SK-N-SH (cell line): ENCODE measurements around the gene FOXL1.

Source experiments
- FOXM1 ChIP-seq: IDR thresholded peaks from 2 replicates; pipeline ENCODE4 v1.4.0; 2012; ENCODE audit warnings: low read depth, mild to moderate bottlenecking
- JUND ChIP-seq: IDR thresholded peaks from 2 replicates; pipeline ENCODE4 v1.4.0; 2012
- TF ChIP-seq, protein P1 (sequence below): fragments of 200-600 bp; sonication (generic); IDR thresholded peaks from 2 replicates; pipeline ENCODE4 v1.6.1; 2017; ENCODE audit warnings: antibody characterized with exemption, mild to moderate bottlenecking, moderate library complexity

DNA sequence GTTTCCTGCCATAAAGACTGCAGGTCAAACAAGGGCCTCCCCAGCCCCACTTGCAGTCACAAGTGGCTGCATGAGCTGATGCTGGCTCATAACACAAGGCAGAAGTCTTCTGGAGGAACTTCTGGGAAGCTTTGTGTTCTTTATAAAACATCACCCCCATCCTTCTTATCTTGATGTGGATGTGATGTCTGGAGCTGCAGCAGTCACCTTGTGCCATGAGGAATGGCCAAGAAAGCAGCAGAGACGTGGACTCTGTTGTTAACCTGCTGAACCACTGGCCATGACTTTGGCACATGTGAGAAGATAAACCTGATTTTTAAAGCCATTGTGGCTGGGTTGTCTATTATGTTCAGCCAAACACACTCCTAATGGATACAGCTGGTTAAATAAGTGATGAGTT lies 41.8 kb downstream of the FOXL1 start:
- TF ChIP-seq FOXM1, result no peak
- no peak for TF ChIP-seq JUND
- TF ChIP-seq, protein P1, sequence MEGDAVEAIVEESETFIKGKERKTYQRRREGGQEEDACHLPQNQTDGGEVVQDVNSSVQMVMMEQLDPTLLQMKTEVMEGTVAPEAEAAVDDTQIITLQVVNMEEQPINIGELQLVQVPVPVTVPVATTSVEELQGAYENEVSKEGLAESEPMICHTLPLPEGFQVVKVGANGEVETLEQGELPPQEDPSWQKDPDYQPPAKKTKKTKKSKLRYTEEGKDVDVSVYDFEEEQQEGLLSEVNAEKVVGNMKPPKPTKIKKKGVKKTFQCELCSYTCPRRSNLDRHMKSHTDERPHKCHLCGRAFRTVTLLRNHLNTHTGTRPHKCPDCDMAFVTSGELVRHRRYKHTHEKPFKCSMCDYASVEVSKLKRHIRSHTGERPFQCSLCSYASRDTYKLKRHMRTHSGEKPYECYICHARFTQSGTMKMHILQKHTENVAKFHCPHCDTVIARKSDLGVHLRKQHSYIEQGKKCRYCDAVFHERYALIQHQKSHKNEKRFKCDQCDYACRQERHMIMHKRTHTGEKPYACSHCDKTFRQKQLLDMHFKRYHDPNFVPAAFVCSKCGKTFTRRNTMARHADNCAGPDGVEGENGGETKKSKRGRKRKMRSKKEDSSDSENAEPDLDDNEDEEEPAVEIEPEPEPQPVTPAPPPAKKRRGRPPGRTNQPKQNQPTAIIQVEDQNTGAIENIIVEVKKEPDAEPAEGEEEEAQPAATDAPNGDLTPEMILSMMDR, result no peak
